Adrenal gland (tissue), 12 donors: ENCODE data around the gene CACNA1D. TPM values are rescaled to one million over a fixed set of nuclear protein-coding genes. Genes with fewer than 3 reads are reported as not detected.

Experiments used
- DNase-seq, 7 donors: peaks; one replicate each; pipeline ENCODE4 v3.0.0-alpha.2; 2019 to 2020
- H3K27ac ChIP-seq, 5 donors: fragments of 200-600 bp; sonication (generic) in 4 of 5; 1 replicate in 3 of 5; 2 replicates in 2 of 5; pipeline versions ENCODE4 v1.5.1 to v1.8.0; 2016 to 2020; ENCODE audit warnings: mild to moderate bottlenecking in 1 of 5
- H3K27me3 ChIP-seq: fragments of 200-600 bp; 2 replicates; pipeline ENCODE4 v1.8.0; 2021
- H3K36me3 ChIP-seq, 2 donors: fragments of 200-600 bp; replicated peaks in 1 of 2; 1 replicate in 1 of 2; 2 replicates in 1 of 2; pipeline versions ENCODE4 v1.5.1 to v1.8.0; 2018 to 2022
- H3K4me1 ChIP-seq, 2 donors: fragments of 200-600 bp; replicated peaks in 1 of 2; 1 replicate in 1 of 2; 2 replicates in 1 of 2; pipeline versions ENCODE4 v1.5.1 to v1.8.0; 2018 to 2021
- H3K4me3 ChIP-seq, 4 donors: fragments of 200-600 bp; sonication (generic) in 3 of 4; one replicate each; pipeline ENCODE4 v1.5.1; 2016 to 2018
- H3K9me3 ChIP-seq, 3 donors: fragments of 200-600 bp; sonication (generic) in 1 of 3; replicated peaks in 1 of 3; 1 replicate in 2 of 3; 2 replicates in 1 of 3; pipeline versions ENCODE4 v1.5.1 to v1.8.0; 2016 to 2021
- POLR2A ChIP-seq, 2 donors: fragments of 450-650 bp; IDR thresholded peaks; one replicate each; pipeline ENCODE4 v1.6.1; 2017; ENCODE audit warnings: antibody characterized with exemption in 2 of 2, mild to moderate bottlenecking in 2 of 2, moderate library complexity in 1 of 2
- WGBS, 4 donors: extraction: QIAGEN DNeasy Blood & Tissue Kit in 2 of 4; methylation state at CpG; one replicate each; pipeline versions ENCODE4 v1.1.5 to v1.1.7; 2013 to 2017; 5-methylcytosine and 5-hydroxymethylcytosine counted together
- intact Hi-C, 2 donors: fragments of 100-400 bp; cut with DNase I; formaldehyde crosslinking; loops; one replicate each; pipeline versions ENCODE4 v1.14.1 to v1.15.0; 2022 to 2023
- polyA plus RNA-seq, 3 donors: library from polyadenylated mRNA; stranded (reverse); fragments of 200-250 nt in 2 of 3; fragments of 350-450 nt in 1 of 3; fragmentation: Illumina TruSeq in 1 of 3; extraction: RNeasy Lipid Tissue Mini Kit (QIAGEN cat#74804) in 1 of 3; gene quantifications; one replicate each; pipeline ENCODE4 v1.2.3, GENCODE V29; 2013 to 2014
- total RNA-seq, 9 donors: library from RNA; depleted of rRNA in 4 of 9; stranded (reverse); fragments of >200 nt in 4 of 9; fragments of 120-200 nt in 1 of 9; fragmentation: NEBNext Ultra II Directional in 1 of 9; extraction: Animal tissue kit (Norgen Biotek cat#: 25700) in 1 of 9; gene quantifications; one replicate each; pipeline versions ENCODE4 v1.1.0 to v1.2.4, GENCODE V29; 2013 to 2023
- TF ChIP-seq, protein P1 (sequence below), 6 experiments: fragments of 450-650 bp in 4 of 6; fragments of 200-600 bp in 2 of 6; sonication (generic) in 1 of 6; IDR thresholded peaks; 1 replicate in 5 of 6; 2 replicates in 1 of 6; pipeline versions ENCODE4 v1.5.1 to v1.8.0; 2016 to 2021; ENCODE audit warnings: antibody characterized with exemption in 6 of 6, mild to moderate bottlenecking in 2 of 6, moderate library complexity in 1 of 6
- donor health status: healthy with polysubstance abuse.
- donor health status: Bipolar disorder and iron deficiency.
- donor health status: DM: yes; HTN: yes; CAD: no.
- donor health status: DM: no; HTN: no; CAD: no.
- donor health status: DM: no; HTN: no; CAD: no.
- donor health status: DM: yes; HTN: yes; CAD: no.

The CACNA1D gene
- total and polyA plus RNA-seq, 12 donors: 25.8 to 111 (median 63.0) TPM

DNA sequence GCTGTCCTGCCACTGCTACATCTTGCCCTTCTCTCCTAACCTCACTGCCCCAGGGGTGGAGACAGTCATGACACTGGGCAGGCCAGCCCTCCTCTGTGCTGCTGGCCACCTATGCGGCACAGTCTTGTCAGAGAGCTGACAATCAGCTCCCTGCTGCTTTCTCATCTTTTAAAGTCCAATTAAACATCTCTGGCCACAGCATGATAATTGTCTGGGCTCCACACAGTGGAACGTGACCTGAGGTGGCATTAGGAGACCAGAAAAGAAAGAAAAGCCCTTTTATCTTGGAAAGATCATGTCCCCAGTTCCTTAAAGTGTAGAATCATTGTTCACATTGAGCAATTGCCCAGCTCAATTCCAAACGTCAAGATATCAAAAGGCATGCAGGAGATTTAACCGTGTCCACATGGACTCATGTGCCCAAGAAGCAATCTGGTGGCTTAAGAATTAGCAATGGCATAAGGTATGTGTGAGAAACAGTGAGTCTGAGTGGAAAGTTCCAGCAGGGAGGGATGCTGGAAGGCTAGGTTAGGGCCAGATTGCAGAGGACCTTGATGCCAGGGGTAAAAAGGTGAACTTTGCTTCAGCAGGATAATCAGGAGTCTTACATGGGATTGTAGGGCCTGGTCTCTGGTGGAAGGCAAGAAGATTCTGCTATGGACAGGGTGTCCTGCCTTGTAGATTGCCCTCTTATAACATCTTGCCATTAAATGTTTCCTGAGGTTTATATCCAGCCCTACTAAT is 15.3 kb upstream of the CACNA1D start:
- no peaks in the 10 kb centered on the region for H3K27me3 ChIP-seq
- no peaks in the 10 kb centered on the region for H3K36me3 ChIP-seq
- intact Hi-C loops: no loop called here
- peaks cover 7 to 10% of the 10 kb centered on the region in 2 donors for H3K4me1 ChIP-seq
- no peak overlapping the region for H3K27ac ChIP-seq
- no peak overlapping the region for H3K4me3 ChIP-seq
- no peaks in the 10 kb centered on the region for H3K9me3 ChIP-seq
- 72 to 80% (median 74%) methylated on average over 4 of the region's 4 CpGs for WGBS, 4 donors
- no peak for DNase-seq
- no peak for TF ChIP-seq POLR2A (IDR thresholded peaks at IDR 0.05)
- TF ChIP-seq, protein P1, sequence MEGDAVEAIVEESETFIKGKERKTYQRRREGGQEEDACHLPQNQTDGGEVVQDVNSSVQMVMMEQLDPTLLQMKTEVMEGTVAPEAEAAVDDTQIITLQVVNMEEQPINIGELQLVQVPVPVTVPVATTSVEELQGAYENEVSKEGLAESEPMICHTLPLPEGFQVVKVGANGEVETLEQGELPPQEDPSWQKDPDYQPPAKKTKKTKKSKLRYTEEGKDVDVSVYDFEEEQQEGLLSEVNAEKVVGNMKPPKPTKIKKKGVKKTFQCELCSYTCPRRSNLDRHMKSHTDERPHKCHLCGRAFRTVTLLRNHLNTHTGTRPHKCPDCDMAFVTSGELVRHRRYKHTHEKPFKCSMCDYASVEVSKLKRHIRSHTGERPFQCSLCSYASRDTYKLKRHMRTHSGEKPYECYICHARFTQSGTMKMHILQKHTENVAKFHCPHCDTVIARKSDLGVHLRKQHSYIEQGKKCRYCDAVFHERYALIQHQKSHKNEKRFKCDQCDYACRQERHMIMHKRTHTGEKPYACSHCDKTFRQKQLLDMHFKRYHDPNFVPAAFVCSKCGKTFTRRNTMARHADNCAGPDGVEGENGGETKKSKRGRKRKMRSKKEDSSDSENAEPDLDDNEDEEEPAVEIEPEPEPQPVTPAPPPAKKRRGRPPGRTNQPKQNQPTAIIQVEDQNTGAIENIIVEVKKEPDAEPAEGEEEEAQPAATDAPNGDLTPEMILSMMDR (IDR thresholded peaks at IDR 0.05): no peak

DNA sequence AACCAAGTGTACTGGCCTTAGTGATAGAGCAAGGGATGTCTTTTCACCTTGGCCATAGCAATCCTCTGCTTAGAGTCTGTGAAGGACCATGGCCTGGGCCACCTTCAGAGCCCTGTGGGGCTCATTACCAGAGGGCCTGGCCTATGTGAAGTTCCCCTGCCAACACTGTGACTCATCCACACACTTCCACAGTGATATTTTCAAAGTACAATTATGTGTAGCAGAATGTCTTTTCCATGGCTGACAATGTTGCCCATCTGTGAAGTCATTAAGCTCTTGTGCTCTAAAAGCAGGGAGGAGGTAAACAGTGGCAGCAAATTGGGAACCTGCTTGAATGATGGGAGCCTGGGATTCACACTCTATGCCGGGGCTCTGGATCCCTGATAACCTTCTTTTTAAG is 12.2 kb upstream of the CACNA1D start:
- H3K36me3 ChIP-seq: no peaks in the 10 kb centered on the region
- no peaks in the 10 kb centered on the region for H3K27me3 ChIP-seq
- intact Hi-C loops: no loop called here
- H3K4me3 ChIP-seq: no peak overlapping the region
- no peaks in the 10 kb centered on the region for H3K9me3 ChIP-seq
- TF ChIP-seq, protein P1 (IDR thresholded peaks at IDR 0.05): no peak
- TF ChIP-seq POLR2A (IDR thresholded peaks at IDR 0.05): no peak
- peak in 4 of 7 donors; percentile 36 to 46 (median 44) for DNase-seq
- 36 to 84% (median 68%) methylated on average over 1 of the region's 1 CpG for WGBS, 4 donors
- H3K27ac ChIP-seq: no peak overlapping the region
- H3K4me1 ChIP-seq: peaks cover 0 to 10% of the 10 kb centered on the region in 2 donors

- no peaks in the 10 kb centered on the region for H3K9me3 ChIP-seq
- H3K27ac ChIP-seq: no peak overlapping the region
- no peaks in the 10 kb centered on the region for H3K27me3 ChIP-seq
- H3K36me3 ChIP-seq: no peaks in the 10 kb centered on the region
- no peak for DNase-seq
- no peak for TF ChIP-seq POLR2A (IDR thresholded peaks at IDR 0.05)
- TF ChIP-seq, protein P1 (IDR thresholded peaks at IDR 0.05): no peak
- peaks cover 0 to 3% of the 10 kb centered on the region in 2 donors for H3K4me1 ChIP-seq
- WGBS, 4 donors: 77 to 96% (median 90%) methylated on average over 2 of the region's 2 CpGs
- intact Hi-C loops: no loop called here
- H3K4me3 ChIP-seq: no peak overlapping the region
Measured at GRCh38 chr3:53483821-53484220, 10.6 kb upstream of the CACNA1D start.

GRCh38 chr3:53484984-53485383 is 9.4 kb upstream of the CACNA1D start:
- WGBS, 4 donors: 48 to 77% (median 57%) methylated on average over 1 of the region's 1 CpG
- no peak for TF ChIP-seq POLR2A (IDR thresholded peaks at IDR 0.05)
- TF ChIP-seq, protein P1 (IDR thresholded peaks at IDR 0.05): no peak
- intact Hi-C loops: no loop called here

More at GRCh38 chr3:53484984-53485383, 9.4 kb upstream of the CACNA1D start:
- Histone ChIP-seq H3K36me3 (no peaks in the 10 kb centered on the region), H3K4me3 (no peak overlapping the region), H3K9me3 (no peaks in the 10 kb centered on the region), H3K27ac (no peak overlapping the region), H3K4me1 (peaks cover 0 to 3% of the 10 kb centered on the region in 2 donors), H3K27me3 (no peaks in the 10 kb centered on the region)
- DNase-seq: no peak
